Suprapubic skin (tissue), 4 donors: ENCODE data around the gene PCSK5. TPM values are rescaled to one million over a fixed set of nuclear protein-coding genes. Genes with fewer than 3 reads are reported as not detected.

ENCODE experiments used
- DNase-seq, 2 donors: peaks; one replicate each; pipeline ENCODE4 v3.0.0-alpha.2; 2019; ENCODE audit warnings: low spot score in 2 of 2
- H3K27ac ChIP-seq: fragments of 200-600 bp; sonication (generic); one replicate; pipeline ENCODE4 v1.5.1; 2019
- H3K27me3 ChIP-seq: fragments of 200-600 bp; sonication (generic); one replicate; pipeline ENCODE4 v1.5.1; 2019
- H3K36me3 ChIP-seq: fragments of 200-600 bp; sonication (generic); one replicate; pipeline ENCODE4 v1.5.1; 2019
- H3K4me1 ChIP-seq: fragments of 200-600 bp; sonication (generic); one replicate; pipeline ENCODE4 v1.5.1; 2019
- H3K4me3 ChIP-seq: fragments of 200-600 bp; sonication (generic); one replicate; pipeline ENCODE4 v1.5.1; 2019; ENCODE audit warnings: mild to moderate bottlenecking
- H3K9me3 ChIP-seq: fragments of 200-600 bp; sonication (generic); one replicate; pipeline ENCODE4 v1.5.1; 2019
- EP300 ChIP-seq: sonication (generic); formaldehyde crosslinking; IDR thresholded peaks from one replicate; pipeline ENCODE4 v1.6.1; 2017; ENCODE audit warnings: antibody characterized with exemption
- POLR2A ChIP-seq, 2 donors: fragments of 450-650 bp; IDR thresholded peaks; one replicate each; pipeline ENCODE4 v1.6.1; 2017; ENCODE audit warnings: antibody characterized with exemption in 2 of 2, mild to moderate bottlenecking in 2 of 2, moderate library complexity in 2 of 2
- POLR2AphosphoS5 ChIP-seq, 3 donors: sonication (generic); formaldehyde crosslinking; IDR thresholded peaks; one replicate each; pipeline ENCODE4 v1.6.1; 2017; ENCODE audit warnings: antibody characterized with exemption in 3 of 3
- WGBS: methylation state at CpG from one replicate; pipeline ENCODE4 v1.1.5; 2018; 5-methylcytosine and 5-hydroxymethylcytosine counted together
- total RNA-seq, 4 donors: library from RNA; depleted of rRNA; stranded (reverse); fragments of >200 nt; gene quantifications; one replicate each; pipeline ENCODE4 v1.1.0, GENCODE V29; 2016
- TF ChIP-seq, protein P1 (sequence below), 2 donors: fragments of 200-600 bp in 1 of 2; fragments of 450-650 bp in 1 of 2; sonication (generic) in 1 of 2; IDR thresholded peaks; one replicate each; pipeline ENCODE4 v1.5.1; 2016 to 2019; ENCODE audit warnings: antibody characterized with exemption in 2 of 2, mild to moderate bottlenecking in 1 of 2, moderate library complexity in 1 of 2

Gene PCSK5
- total RNA-seq, 4 donors from 2014 or later = 5.2 to 10.8 (median 7.3) TPM

GRCh38 chr9:76112151-76112550, 221.7 kb downstream of the PCSK5 start:
- no peak for TF ChIP-seq POLR2A (IDR thresholded peaks at IDR 0.05)
- no peak for TF ChIP-seq EP300
- no peak for TF ChIP-seq POLR2AphosphoS5 (IDR thresholded peaks at IDR 0.05)
- TF ChIP-seq, protein P1, sequence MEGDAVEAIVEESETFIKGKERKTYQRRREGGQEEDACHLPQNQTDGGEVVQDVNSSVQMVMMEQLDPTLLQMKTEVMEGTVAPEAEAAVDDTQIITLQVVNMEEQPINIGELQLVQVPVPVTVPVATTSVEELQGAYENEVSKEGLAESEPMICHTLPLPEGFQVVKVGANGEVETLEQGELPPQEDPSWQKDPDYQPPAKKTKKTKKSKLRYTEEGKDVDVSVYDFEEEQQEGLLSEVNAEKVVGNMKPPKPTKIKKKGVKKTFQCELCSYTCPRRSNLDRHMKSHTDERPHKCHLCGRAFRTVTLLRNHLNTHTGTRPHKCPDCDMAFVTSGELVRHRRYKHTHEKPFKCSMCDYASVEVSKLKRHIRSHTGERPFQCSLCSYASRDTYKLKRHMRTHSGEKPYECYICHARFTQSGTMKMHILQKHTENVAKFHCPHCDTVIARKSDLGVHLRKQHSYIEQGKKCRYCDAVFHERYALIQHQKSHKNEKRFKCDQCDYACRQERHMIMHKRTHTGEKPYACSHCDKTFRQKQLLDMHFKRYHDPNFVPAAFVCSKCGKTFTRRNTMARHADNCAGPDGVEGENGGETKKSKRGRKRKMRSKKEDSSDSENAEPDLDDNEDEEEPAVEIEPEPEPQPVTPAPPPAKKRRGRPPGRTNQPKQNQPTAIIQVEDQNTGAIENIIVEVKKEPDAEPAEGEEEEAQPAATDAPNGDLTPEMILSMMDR (IDR thresholded peaks at IDR 0.05) = no peak
- H3K9me3 ChIP-seq = no peaks in the 10 kb centered on the region
- no peak overlapping the region for H3K27ac ChIP-seq
- no peaks in the 10 kb centered on the region for H3K36me3 ChIP-seq
- 80% methylated on average over 2 of the region's 2 CpGs for WGBS
- H3K27me3 ChIP-seq = no peaks in the 10 kb centered on the region
- H3K4me3 ChIP-seq = no peak overlapping the region
- no peak for DNase-seq
- H3K4me1 ChIP-seq = peaks cover 6% of the 10 kb centered on the region

- H3K27me3 ChIP-seq = no peaks in the 10 kb centered on the region
- 79% methylated on average over 3 of the region's 3 CpGs for WGBS
- TF ChIP-seq, protein P1 (IDR thresholded peaks at IDR 0.05) = no peak
- no peak for TF ChIP-seq EP300
- no peak for TF ChIP-seq POLR2A (IDR thresholded peaks at IDR 0.05)
- TF ChIP-seq POLR2AphosphoS5 (IDR thresholded peaks at IDR 0.05) = no peak
- no peak overlapping the region for H3K4me3 ChIP-seq
- H3K9me3 ChIP-seq = no peaks in the 10 kb centered on the region
- no peak for DNase-seq
- H3K4me1 ChIP-seq = peaks cover 2% of the 10 kb centered on the region
- H3K36me3 ChIP-seq = no peaks in the 10 kb centered on the region
- no peak overlapping the region for H3K27ac ChIP-seq
These were observed 223.7 kb downstream of the PCSK5 start for GRCh38 chr9:76114144-76114543.

DNA sequence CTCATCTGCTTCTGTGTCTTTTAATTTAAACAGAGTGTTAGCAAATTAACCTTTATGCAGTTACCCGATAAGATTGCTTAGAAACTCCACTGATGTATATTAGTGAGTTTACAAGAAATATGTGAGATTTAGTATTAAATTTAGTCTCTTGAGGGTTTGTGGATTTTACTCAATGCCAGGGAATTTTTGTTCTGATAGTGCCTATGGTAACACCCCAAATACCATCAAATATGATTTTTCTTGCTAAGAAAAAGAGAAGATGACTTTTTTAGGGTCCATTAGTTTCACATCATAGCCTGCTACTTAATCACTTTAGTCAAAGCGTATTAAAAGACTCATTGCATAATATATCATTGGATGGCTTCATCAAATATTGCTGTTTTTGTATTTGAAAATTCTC, 224.9 kb downstream of the PCSK5 start:
- Histone ChIP-seq H3K9me3 (no peaks in the 10 kb centered on the region), H3K4me1 (peaks cover 2% of the 10 kb centered on the region), H3K27me3 (no peaks in the 10 kb centered on the region), H3K27ac (no peak overlapping the region), H3K4me3 (no peak overlapping the region), H3K36me3 (no peaks in the 10 kb centered on the region)
- DNase-seq = no peak
- TF ChIP-seq POLR2AphosphoS5 (IDR thresholded peaks at IDR 0.05) (no peak), POLR2A (IDR thresholded peaks at IDR 0.05) (no peak), EP300 (no peak)
- TF ChIP-seq, protein P1 (IDR thresholded peaks at IDR 0.05) = no peak
- WGBS = 93% methylated on average over 2 of the region's 2 CpGs

- Histone ChIP-seq H3K4me3 (no peak overlapping the region), H3K9me3 (no peaks in the 10 kb centered on the region), H3K4me1 (peaks cover 2% of the 10 kb centered on the region), H3K27ac (no peak overlapping the region), H3K36me3 (no peaks in the 10 kb centered on the region), H3K27me3 (no peaks in the 10 kb centered on the region)
- TF ChIP-seq POLR2AphosphoS5 (IDR thresholded peaks at IDR 0.05) (no peak), POLR2A (IDR thresholded peaks at IDR 0.05) (no peak), EP300 (no peak)
- TF ChIP-seq, protein P1 (IDR thresholded peaks at IDR 0.05) = no peak
- DNase-seq = no peak
- WGBS = 85% methylated on average over 2 of the region's 2 CpGs
These were observed 225.6 kb downstream of the PCSK5 start for GRCh38 chr9:76115982-76116646.

DNA sequence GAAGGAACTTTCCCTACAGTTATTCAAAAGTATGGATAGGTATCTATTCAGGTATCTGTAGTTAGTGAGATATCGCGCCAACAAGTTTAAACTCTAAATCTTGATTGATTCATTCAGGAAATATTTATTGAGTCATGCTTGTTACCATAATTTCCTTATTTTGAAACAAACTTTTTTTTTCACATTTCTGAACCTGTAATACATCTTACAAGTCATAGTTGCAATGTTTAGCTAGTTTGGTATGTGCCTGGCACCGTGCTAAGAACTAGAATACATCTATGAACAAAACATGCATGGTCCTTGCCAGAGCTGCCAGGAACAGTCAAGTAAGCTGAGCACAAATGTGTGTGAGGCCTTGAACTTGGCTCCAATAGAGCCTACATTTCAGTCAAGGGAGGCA, 226.4 kb downstream of the PCSK5 start:
- Histone ChIP-seq H3K27ac (no peak overlapping the region), H3K27me3 (no peaks in the 10 kb centered on the region), H3K4me1 (peaks cover 2% of the 10 kb centered on the region), H3K36me3 (no peaks in the 10 kb centered on the region), H3K4me3 (no peak overlapping the region), H3K9me3 (no peaks in the 10 kb centered on the region)
- no peak for DNase-seq
- 37% methylated on average over 3 of the region's 3 CpGs for WGBS
- no peak for TF ChIP-seq POLR2A (IDR thresholded peaks at IDR 0.05)
- TF ChIP-seq EP300 = no peak
- TF ChIP-seq POLR2AphosphoS5 (IDR thresholded peaks at IDR 0.05) = no peak
- TF ChIP-seq, protein P1 (IDR thresholded peaks at IDR 0.05) = no peak
